ENCODE measurements around the gene ZBED4. TPM values are rescaled to one million over a fixed set of nuclear protein-coding genes. Genes with fewer than 3 reads are reported as not detected.

ZBED4 gene
- total RNA-seq, 2 experiments from 2014 or later: 14.8 to 15.0 TPM

GRCh38 chr22:49915610-49916009 is 62.0 kb downstream of the ZBED4 start:
- no peak overlapping the region for H3K27ac ChIP-seq (ENCODE audit: low read depth in 1 of 2, low read length in 2 of 2)
- POLR2A ChIA-PET: interaction anchor here (0.5 to 1.1 kb wide), 3 partner anchors 21 to 448 kb away, joined by 3 read pairs; no protein-coding TSS in a partner anchor
- ATAC-seq (ENCODE audit: poor library complexity) (no peak), DNase-seq (no peak)
- H3K4me3 ChIP-seq (ENCODE audit: low read length): no peak overlapping the region
- no peak for TF ChIP-seq CTCF (IDR thresholded peaks at IDR 0.05)
- Mint-ChIP-seq H3K9me3 (no peaks in the 10 kb centered on the region), H3K27me3 (no peaks in the 10 kb centered on the region), H3K27ac (no peak overlapping the region), H3K36me3 (ENCODE audit: low read depth) (peaks cover 20% of the 10 kb centered on the region), H3K4me1 (ENCODE audit: low read depth) (peaks cover 21% of the 10 kb centered on the region), H3K4me3 (peak overlapping the region; percentile 25)
- peaks cover 36% of the 10 kb centered on the region for H3K36me3 ChIP-seq (ENCODE audit: insufficient read depth, low read length)
- CTCF ChIA-PET: interaction anchor here (1.2 kb wide), 1 partner anchor 115 kb away, joined by 3 read pairs; no protein-coding TSS in a partner anchor
- intact Hi-C loops (cut with DNase I, micrococcal nuclease): loop anchor here (5.0 kb wide), 4 partner anchors 63 to 272 kb away; partner anchors contain the start of genes BRD1 (in 2 of the 2), TRABD (in 1 of the 2) and ZBED4 (in 1 of the 2)
- no peaks in the 10 kb centered on the region for H3K9me3 ChIP-seq (ENCODE audit: control insufficient read depth in 1 of 2, insufficient read depth in 1 of 2, low read length in 2 of 2)
- no peaks in the 10 kb centered on the region for H3K27me3 ChIP-seq (ENCODE audit: control insufficient read depth in 1 of 2, insufficient read depth in 2 of 2, low read length in 2 of 2)
- H3K4me1 ChIP-seq (ENCODE audit: insufficient read depth, low read length): peaks cover 24% of the 10 kb centered on the region

GRCh38 chr22:49916831-49917230 is 63.2 kb downstream of the ZBED4 start:
- H3K36me3 ChIP-seq (ENCODE audit: insufficient read depth, low read length): peaks cover 36% of the 10 kb centered on the region
- no peaks in the 10 kb centered on the region for H3K9me3 ChIP-seq (ENCODE audit: control insufficient read depth in 1 of 2, insufficient read depth in 1 of 2, low read length in 2 of 2)
- Mint-ChIP-seq H3K4me1 (ENCODE audit: low read depth) (peaks cover 21% of the 10 kb centered on the region), H3K36me3 (ENCODE audit: low read depth) (peaks cover 19% of the 10 kb centered on the region), H3K9me3 (no peaks in the 10 kb centered on the region), H3K27me3 (no peaks in the 10 kb centered on the region), H3K4me3 (peak overlapping the region; percentile 95), H3K27ac (peak overlapping the region; percentile 85)
- ChIA-PET POLR2A (interaction anchor here (0.8 to 2.6 kb wide), 4 partner anchors 9 to 79 kb away, joined by 3 to 10 read pairs (median 3); no protein-coding TSS in a partner anchor), CTCF (no interaction called here)
- no peaks in the 10 kb centered on the region for H3K27me3 ChIP-seq (ENCODE audit: control insufficient read depth in 1 of 2, insufficient read depth in 2 of 2, low read length in 2 of 2)
- peaks cover 24% of the 10 kb centered on the region for H3K4me1 ChIP-seq (ENCODE audit: insufficient read depth, low read length)
- DNase-seq (peak in 2 of 14 experiments; percentile 31 to 48), ATAC-seq (ENCODE audit: poor library complexity) (no peak)
- H3K4me3 ChIP-seq (ENCODE audit: low read length): no peak overlapping the region
- no peak overlapping the region for H3K27ac ChIP-seq (ENCODE audit: low read depth in 1 of 2, low read length in 2 of 2)
- intact Hi-C loops (cut with DNase I, micrococcal nuclease): loop anchor here (5.0 kb wide), 4 partner anchors 65 to 270 kb away; partner anchors contain the start of genes BRD1 (in 2 of the 2), TRABD (in 1 of the 2) and ZBED4 (in 1 of the 2)
- no peak for TF ChIP-seq CTCF (IDR thresholded peaks at IDR 0.05)

- H3K27me3 ChIP-seq (ENCODE audit: control insufficient read depth in 1 of 2, insufficient read depth in 2 of 2, low read length in 2 of 2): no peaks in the 10 kb centered on the region
- ATAC-seq (ENCODE audit: poor library complexity): peak; percentile 99
- no peak for TF ChIP-seq CTCF (IDR thresholded peaks at IDR 0.05)
- H3K4me1 Mint-ChIP-seq (ENCODE audit: low read depth): peaks cover 21% of the 10 kb centered on the region
- H3K4me1 ChIP-seq (ENCODE audit: insufficient read depth, low read length): peaks cover 24% of the 10 kb centered on the region
- DNase-seq: peak; percentile 93 to 98 (median 96)
- ChIA-PET CTCF (no interaction called here), POLR2A (interaction anchor here (0.6 to 2.6 kb wide), 6 partner anchors 31 to 273 kb away, joined by 3 to 10 read pairs (median 4); partner anchors contain the start of gene PIM3)
- peak within 1 kb of the TSS; percentile 85 for H3K27ac Mint-ChIP-seq
- H3K4me3 Mint-ChIP-seq: peak within 1 kb of the TSS; percentile 95
- H3K36me3 Mint-ChIP-seq (ENCODE audit: low read depth): peaks cover 9% of the 10 kb centered on the region
- peak within 1 kb of the TSS; percentile 58 to 83 for H3K27ac ChIP-seq (ENCODE audit: low read depth in 1 of 2, low read length in 2 of 2)
- intact Hi-C loops (cut with DNase I, micrococcal nuclease): loop anchor here (1.0 to 5.0 kb wide), 6 partner anchors 42 to 269 kb away; partner anchors contain the start of genes BRD1 (in 2 of the 2), ZBED4 (in 2 of the 2), PIM3 (in 1 of the 2) and TRABD (in 1 of the 2)
- no peaks in the 10 kb centered on the region for H3K9me3 Mint-ChIP-seq
- no peaks in the 10 kb centered on the region for H3K9me3 ChIP-seq (ENCODE audit: control insufficient read depth in 1 of 2, insufficient read depth in 1 of 2, low read length in 2 of 2)
- no peaks in the 10 kb centered on the region for H3K27me3 Mint-ChIP-seq
- H3K36me3 ChIP-seq (ENCODE audit: insufficient read depth, low read length): peaks cover 28% of the 10 kb centered on the region
- H3K4me3 ChIP-seq (ENCODE audit: low read length): peak within 1 kb of the TSS; percentile 89
These were observed 64.6 kb downstream of the ZBED4 start, which contains the start of the genes ALG12 and CRELD2 for GRCh38 chr22:49917974-49918910. Gene ALG12, minus strand, starts transcription at chr22:49918438. Its CDS starts 4,673 bp downstream, at chr22:49913765. Gene CRELD2, plus strand, starts transcription at chr22:49918634. Its CDS starts 136 bp downstream, at chr22:49918770.
